Muscle layer of duodenum (tissue), 2 donors: ENCODE data around the gene FAM114A2.

Experiments used
- H3K27ac ChIP-seq: one replicate; pipeline ENCODE4 v1.7.0; 2013; ENCODE audit warnings: mild to moderate bottlenecking, low read length
- H3K27me3 ChIP-seq: one replicate; pipeline ENCODE4 v1.7.0; 2013; ENCODE audit warnings: low read depth, mild to moderate bottlenecking, control low read depth, low read length
- H3K36me3 ChIP-seq, 2 donors: one replicate each; pipeline ENCODE4 v1.7.0; 2013; ENCODE audit warnings: low read length in 2 of 2, control low read depth in 1 of 2, mild to moderate bottlenecking in 1 of 2; ENCODE audit not compliant: insufficient read depth in 2 of 2, control insufficient read depth in 1 of 2
- H3K4me1 ChIP-seq, 2 donors: one replicate each; pipeline ENCODE4 v1.7.0; 2013; ENCODE audit warnings: low read length in 2 of 2, mild to moderate bottlenecking in 2 of 2, control low read depth in 1 of 2, moderate library complexity in 1 of 2; ENCODE audit not compliant: insufficient read depth in 2 of 2, control insufficient read depth in 1 of 2
- H3K4me3 ChIP-seq, 2 donors: one replicate each; pipeline ENCODE4 v1.7.0; 2013; ENCODE audit warnings: low read length in 2 of 2, low read depth in 1 of 2, mild to moderate bottlenecking in 1 of 2
- H3K9me3 ChIP-seq, 2 donors: one replicate each; pipeline ENCODE4 v1.7.0; 2013; ENCODE audit warnings: low read length in 2 of 2, control low read depth in 1 of 2, mild to moderate bottlenecking in 1 of 2; ENCODE audit not compliant: control insufficient read depth in 1 of 2
- donor health status: healthy.

FAM114A2 gene

DNA sequence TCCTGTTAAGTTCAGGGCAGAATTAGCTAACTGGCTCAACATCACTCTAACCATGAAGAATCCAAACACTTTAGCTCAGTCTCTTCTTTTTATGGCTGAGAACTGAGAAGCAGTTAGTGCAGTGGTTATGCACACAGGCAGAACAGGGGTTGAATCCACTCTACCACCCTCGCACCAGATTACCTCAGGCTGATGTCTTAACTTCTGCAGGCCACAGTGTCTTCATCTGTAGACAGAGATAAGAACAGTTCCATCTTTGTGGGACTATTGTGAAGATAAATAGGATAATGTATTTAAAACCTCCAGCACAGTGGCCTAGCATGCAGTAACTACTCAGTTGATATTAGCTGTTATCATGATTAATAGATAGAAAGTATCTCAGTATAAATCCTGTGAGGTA lies 54.8 kb downstream of the FAM114A2 start:
- Histone ChIP-seq H3K27ac (no peak overlapping the region), H3K4me1 (no peaks in the 10 kb centered on the region), H3K4me3 (no peak overlapping the region), H3K36me3 (no peaks in the 10 kb centered on the region), H3K9me3 (no peaks in the 10 kb centered on the region), H3K27me3 (no peaks in the 10 kb centered on the region)

DNA sequence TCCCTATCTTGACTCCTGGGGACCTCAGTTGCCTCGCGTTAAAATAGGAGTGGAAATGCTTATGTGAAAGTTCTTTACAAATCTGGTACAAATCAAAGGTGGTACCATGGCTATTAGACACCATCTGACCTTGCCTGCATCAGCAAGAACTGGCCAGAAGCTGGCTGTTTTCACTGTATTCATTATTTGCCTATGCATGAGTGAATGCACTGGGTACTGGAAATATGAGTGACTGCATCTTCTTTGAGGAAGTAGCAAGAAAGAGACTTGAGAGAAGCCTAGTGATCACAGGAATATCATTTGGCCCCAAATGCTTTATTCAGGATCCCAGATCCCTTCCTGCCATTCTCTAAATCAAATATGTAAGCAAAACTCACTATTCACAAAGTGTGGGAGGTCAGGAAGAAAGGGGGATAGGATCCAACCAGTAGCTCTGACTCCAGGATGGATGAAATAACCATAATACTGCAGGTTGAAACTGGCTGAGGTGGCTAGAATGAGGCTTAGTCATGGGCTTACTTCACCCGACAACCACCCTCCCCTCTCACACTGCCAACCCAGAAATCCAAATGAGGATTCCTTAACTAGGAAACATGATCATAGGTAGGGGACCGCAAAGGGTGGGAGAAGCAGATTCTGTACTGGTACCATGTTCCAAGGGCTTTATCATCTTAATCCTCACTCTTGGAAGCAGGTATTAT lies 56.7 kb downstream of the FAM114A2 start:
- Histone ChIP-seq H3K4me3 (no peak overlapping the region), H3K9me3 (no peaks in the 10 kb centered on the region), H3K4me1 (no peaks in the 10 kb centered on the region), H3K36me3 (no peaks in the 10 kb centered on the region), H3K27ac (no peak overlapping the region), H3K27me3 (no peaks in the 10 kb centered on the region)

DNA sequence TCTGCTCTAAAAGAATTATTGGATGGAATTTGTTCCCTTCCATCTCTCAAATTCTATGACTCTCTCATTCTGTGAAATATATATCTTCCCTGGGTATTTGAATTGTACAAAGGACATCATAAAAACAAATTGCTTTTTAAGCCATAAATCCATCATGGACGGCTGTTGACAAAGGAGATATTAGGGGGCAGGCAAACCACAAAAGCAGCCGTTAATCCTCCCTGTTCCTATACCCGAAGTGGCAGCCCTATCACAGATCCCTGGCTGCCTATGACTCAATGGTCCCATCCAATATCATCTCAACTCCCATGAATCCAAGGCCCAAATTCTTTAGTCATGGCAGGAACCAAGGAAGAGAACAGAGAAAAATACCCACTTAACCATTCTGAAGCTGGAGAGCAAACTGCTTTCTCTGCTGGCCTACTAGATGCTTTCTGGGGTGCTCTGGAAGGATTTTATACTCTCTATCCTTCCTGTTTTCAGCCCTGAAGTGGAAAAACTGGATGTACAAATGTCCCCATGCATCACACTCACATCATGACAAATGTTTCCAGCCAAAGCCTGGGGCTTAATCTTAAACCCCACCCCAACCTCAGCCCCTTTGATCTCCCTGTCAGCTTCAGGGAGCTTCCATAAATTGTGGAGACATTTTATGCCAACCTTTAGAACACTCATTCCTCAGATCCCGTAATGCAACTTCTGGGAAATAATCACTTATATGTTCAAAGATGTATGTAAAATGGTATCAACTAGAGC lies 59.5 kb downstream of the FAM114A2 start:
- Histone ChIP-seq H3K4me3 (no peak overlapping the region), H3K27ac (no peak overlapping the region), H3K36me3 (no peaks in the 10 kb centered on the region), H3K27me3 (no peaks in the 10 kb centered on the region), H3K4me1 (no peaks in the 10 kb centered on the region), H3K9me3 (no peaks in the 10 kb centered on the region)

DNA sequence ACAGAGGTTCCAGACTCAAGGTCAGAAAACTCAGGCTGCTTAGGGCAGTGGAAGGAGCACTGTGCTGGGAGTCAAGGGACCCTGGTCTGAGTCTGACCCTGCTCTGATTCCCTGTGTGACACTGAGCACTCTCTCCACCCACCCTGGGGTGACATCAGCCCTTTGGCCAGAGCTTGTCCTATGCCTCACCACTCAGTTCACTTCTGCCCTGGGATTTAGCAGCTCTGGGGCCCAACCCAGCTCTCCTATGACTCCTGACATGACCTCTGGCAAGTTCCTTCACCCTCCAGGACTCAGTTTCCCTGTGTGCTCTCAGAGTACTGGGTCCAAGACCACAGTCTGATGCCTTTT lies 63.9 kb downstream of the FAM114A2 start:
- Histone ChIP-seq H3K4me1 (no peaks in the 10 kb centered on the region), H3K9me3 (no peaks in the 10 kb centered on the region), H3K27ac (no peak overlapping the region)

DNA sequence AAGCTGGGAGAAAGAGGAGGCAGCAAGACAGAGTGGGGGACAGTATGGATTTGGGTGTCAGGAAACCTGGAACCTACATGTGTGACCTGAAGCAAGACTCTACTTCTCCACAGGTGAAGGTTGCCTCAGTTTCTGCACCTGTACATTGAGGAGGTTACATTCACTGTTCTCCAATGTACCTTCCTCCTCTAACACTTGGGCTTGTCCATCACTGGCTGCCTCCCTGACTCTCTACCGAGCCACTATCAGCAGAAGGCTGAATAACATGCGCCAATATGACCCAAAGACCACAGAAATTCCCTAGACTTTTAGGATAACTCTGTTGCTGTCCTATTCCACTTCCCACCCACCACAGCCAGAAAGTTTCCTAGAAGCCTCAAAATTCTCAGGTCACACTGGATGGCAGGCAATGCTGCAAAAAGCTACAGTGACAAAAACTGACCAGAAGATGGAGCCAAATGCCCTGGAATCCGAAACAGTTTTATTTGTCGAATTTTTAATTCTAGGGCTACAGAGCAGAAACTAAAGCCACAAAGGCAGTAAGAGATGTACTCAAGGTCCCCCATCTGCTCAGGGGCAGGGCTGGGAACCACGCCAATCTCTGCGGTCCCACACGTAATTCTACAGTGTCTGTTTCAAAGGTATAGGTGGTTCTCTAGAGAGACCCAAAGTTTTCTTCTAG lies 64.4 kb downstream of the FAM114A2 start:
- no peak overlapping the region for H3K27ac ChIP-seq
- H3K4me3 ChIP-seq, result no peak overlapping the region
- no peaks in the 10 kb centered on the region for H3K4me1 ChIP-seq
- no peaks in the 10 kb centered on the region for H3K27me3 ChIP-seq
- no peaks in the 10 kb centered on the region for H3K36me3 ChIP-seq
- no peaks in the 10 kb centered on the region for H3K9me3 ChIP-seq

More for the DNA sequence above, 63.9 kb downstream of the FAM114A2 start:
- no peaks in the 10 kb centered on the region for H3K27me3 ChIP-seq
- no peak overlapping the region for H3K4me3 ChIP-seq
- H3K36me3 ChIP-seq, result no peaks in the 10 kb centered on the region

DNA sequence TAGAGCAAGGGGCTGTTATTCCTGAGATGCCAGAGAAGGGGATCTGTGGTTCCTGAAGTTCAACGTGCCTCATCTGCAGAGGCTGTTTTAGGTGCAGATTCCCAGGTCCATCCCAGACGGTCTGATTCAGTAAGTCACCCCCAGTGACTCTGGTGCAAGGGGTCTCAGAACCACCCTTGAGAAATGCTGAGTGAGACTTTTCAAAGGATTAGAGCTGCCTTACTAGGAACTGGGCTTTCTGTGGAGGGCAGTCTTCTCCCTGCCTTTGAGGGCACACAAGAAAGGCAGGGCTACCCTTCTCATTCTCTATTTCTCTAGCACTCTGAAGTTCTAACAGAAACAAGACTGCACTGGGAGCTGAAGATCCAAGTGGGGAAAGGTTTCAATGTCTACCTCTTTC lies 66.5 kb downstream of the FAM114A2 start:
- Histone ChIP-seq H3K27me3 (no peaks in the 10 kb centered on the region), H3K9me3 (no peaks in the 10 kb centered on the region), H3K4me1 (no peaks in the 10 kb centered on the region), H3K27ac (no peak overlapping the region), H3K4me3 (no peak overlapping the region), H3K36me3 (no peaks in the 10 kb centered on the region)

DNA sequence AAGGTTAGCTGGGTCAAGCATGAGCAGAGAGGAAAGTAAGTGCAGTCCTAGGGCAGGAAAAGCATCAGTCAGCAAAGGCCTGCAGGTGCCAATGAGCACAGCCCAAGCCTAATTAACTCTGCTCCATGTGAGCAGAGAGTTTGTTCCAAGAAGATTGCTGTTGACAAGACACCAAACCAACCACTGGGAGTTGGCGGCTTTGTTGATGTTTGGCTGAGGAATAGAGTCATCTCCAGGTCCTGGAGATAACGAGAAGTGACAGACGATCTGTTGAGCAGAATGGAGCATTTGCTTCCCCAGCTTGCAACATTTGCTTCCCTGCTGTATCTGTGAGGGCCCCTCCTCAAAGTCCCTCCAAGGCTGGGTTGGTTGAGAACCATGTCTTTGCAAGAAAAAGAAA lies 68.2 kb downstream of the FAM114A2 start:
- Histone ChIP-seq H3K4me1 (no peaks in the 10 kb centered on the region), H3K4me3 (no peak overlapping the region), H3K27ac (no peak overlapping the region), H3K9me3 (no peaks in the 10 kb centered on the region), H3K36me3 (no peaks in the 10 kb centered on the region), H3K27me3 (no peaks in the 10 kb centered on the region)

DNA sequence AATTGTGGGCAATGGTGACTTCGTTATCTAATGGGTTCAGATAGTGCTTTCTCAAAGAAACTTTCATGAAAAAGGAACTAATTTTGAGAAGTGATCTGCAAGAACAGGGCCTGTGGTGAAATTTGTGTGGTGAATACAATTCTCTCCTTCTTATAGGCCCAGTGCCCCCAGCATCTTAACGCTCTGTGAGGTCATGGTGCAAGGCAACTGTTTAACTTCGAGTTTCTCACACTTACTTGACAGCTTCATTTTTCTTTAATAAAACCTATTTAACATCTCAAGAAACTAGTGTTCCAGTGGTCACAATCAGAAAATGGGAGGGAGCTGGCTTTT lies 69.2 kb downstream of the FAM114A2 start:
- no peaks in the 10 kb centered on the region for H3K27me3 ChIP-seq
- no peaks in the 10 kb centered on the region for H3K36me3 ChIP-seq
- H3K4me1 ChIP-seq, result no peaks in the 10 kb centered on the region
- no peaks in the 10 kb centered on the region for H3K9me3 ChIP-seq
- H3K4me3 ChIP-seq, result no peak overlapping the region
- H3K27ac ChIP-seq, result no peak overlapping the region

DNA sequence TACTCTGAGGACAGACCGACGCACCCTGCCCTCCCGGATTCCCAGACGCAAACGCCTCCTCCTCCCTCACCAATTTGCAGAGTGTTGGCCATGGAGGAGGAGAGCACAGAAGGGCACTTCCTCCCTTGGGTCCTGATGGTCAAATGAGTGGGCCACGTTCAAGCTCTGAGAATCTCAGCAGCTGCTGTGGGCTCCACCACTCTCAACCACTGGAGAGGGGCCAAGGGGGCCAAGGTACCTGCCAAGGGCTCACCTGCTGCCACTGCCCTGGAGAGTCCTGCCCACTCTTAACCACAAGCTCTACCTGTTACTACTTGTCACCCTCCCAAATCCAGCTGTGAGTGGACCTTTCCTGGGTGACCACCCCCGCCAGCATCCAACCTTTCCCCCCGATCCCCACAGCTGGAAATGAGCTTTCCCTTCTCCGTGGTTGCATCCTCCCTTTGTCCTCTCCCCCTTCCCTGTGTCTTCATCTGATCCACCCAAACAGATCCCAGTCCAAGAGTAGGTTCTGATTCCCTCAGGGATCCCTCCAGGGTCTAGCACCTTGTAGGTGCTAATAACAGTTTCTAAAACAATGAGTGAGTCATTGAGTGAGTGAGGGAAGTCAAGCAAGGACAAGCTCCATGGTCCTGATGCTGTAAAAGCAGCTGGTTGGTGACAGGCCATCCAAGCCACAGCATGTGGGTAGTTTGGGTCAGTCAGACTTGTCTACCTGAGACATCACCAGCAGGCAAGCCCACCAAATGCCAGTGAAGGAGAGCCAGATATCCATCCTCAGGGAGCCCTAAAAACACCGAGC lies 69.7 kb downstream of the FAM114A2 start:
- Histone ChIP-seq H3K4me3 (no peak overlapping the region), H3K27me3 (no peaks in the 10 kb centered on the region), H3K36me3 (no peaks in the 10 kb centered on the region), H3K4me1 (no peaks in the 10 kb centered on the region), H3K27ac (no peak overlapping the region), H3K9me3 (no peaks in the 10 kb centered on the region)

DNA sequence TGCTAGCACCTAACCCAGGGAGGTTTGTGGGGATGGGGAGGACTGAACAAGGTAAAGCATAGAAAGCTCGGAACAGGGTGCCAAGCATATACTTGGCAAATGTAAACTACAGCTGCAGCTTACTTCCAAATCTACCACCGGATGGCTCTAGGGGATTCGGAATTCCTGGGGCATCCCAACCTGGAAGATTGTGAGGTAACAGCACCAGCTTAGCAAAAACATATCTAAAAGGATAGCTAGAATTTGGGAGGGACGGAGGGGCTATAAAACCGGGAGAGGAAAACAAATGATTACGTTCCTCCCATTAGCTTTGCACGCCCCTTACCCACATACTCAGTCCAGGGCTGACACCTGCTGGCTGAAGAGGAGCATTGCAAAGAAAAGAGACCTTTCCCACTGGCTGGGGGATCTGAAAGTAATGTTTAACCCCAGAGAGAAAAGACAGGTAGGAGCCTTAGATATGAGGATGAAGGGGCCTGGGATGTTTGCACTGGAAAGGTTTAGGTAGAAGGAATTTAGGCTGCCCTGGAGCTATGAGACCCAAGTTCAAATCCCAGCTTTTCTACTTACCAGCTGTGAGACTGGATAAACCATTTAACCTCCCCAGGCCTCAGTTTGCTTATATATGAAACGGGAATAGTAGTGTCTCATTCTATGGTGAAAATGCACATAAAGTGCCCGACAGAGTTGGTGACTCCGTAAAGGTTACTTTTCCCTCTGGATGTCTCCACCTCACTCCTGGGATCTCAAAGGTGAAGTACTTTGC lies 73.6 kb downstream of the FAM114A2 start:
- Histone ChIP-seq H3K9me3 (no peaks in the 10 kb centered on the region), H3K4me3 (no peak overlapping the region), H3K27ac (no peak overlapping the region), H3K36me3 (no peaks in the 10 kb centered on the region), H3K4me1 (no peaks in the 10 kb centered on the region), H3K27me3 (no peaks in the 10 kb centered on the region)
